H1 (cell line): Measurements from ENCODE around the gene ZNF358. TPM values are rescaled to one million over a fixed set of nuclear protein-coding genes. Genes with fewer than 3 reads are reported as not detected.

ENCODE experiments used
- CTCF ChIA-PET: fragments of 300-600 bp; sonication (Branson Sonifier 250); formaldehyde crosslinking; loops from one replicate; lab custom pipeline; 2021; ENCODE audit not compliant: partially characterized antibody; lab: Charles Lee
- POLR2A ChIA-PET: fragments of 300-600 bp; sonication (Branson Sonifier 250); formaldehyde crosslinking; loops from one replicate; lab custom pipeline; 2021; ENCODE audit warnings: inconsistent platforms; ENCODE audit not compliant: partially characterized antibody; lab: Charles Lee
- DNase-seq, 2 experiments: peaks; one replicate each; pipeline versions ENCODE4 v3.0.0 to v3.0.0-alpha.2; 2010 to 2022; ENCODE audit warnings: low spot score in 2 of 2, low read depth in 1 of 2, mixed read lengths in 1 of 2
- FAIRE-seq: peaks from 2 replicates; lab custom pipeline; 2011; peaks lifted over from hg19 to GRCh38; lab: Jason Lieb, UNC
- H2AFZ ChIP-seq: 2 replicates; pipeline ENCODE4 v1.8.1; 2012; ENCODE audit warnings: low read length, inconsistent platforms
- H2AK5ac ChIP-seq: 2 replicates; pipeline ENCODE4 v1.6.1; 2013; ENCODE audit warnings: low read depth, low read length
- H2BK120ac ChIP-seq: replicated peaks from 2 replicates; pipeline ENCODE3; 2013; ENCODE audit warnings: low read depth, low read length, inconsistent platforms
- H2BK12ac ChIP-seq: 2 replicates; pipeline ENCODE4 v1.6.1; 2013; ENCODE audit warnings: low read depth, low read length
- H2BK15ac ChIP-seq: 2 replicates; pipeline ENCODE4 v1.6.1; 2013; ENCODE audit warnings: low read length
- H2BK20ac ChIP-seq: 2 replicates; pipeline ENCODE4 v1.6.1; 2013; ENCODE audit warnings: low read length
- H2BK5ac ChIP-seq: 2 replicates; pipeline ENCODE4 v1.6.1; 2013; ENCODE audit warnings: low read depth, low read length
- H3K14ac ChIP-seq: 2 replicates; pipeline ENCODE4 v1.6.1; 2013; ENCODE audit warnings: inconsistent platforms; ENCODE audit not compliant: insufficient read length
- H3K18ac ChIP-seq: 2 replicates; pipeline ENCODE4 v1.6.1; 2013; ENCODE audit warnings: low read length; ENCODE audit errors: extremely low read depth
- H3K23ac ChIP-seq: 2 replicates; pipeline ENCODE4 v1.6.1; 2013; ENCODE audit warnings: inconsistent platforms; ENCODE audit not compliant: insufficient read length
- H3K23me2 ChIP-seq: 2 replicates; pipeline ENCODE4 v1.6.1; 2013; ENCODE audit warnings: low read depth, low read length
- H3K27ac ChIP-seq: 2 replicates; pipeline ENCODE4 v1.6.1; 2011; ENCODE audit warnings: low read depth, low read length, inconsistent platforms
- H3K27me3 ChIP-seq, 4 experiments: replicated peaks in 1 of 4; 1 replicate in 1 of 4; 2 replicates in 3 of 4; pipeline versions ENCODE4 v1.6.1 to v1.8.1; 2011 to 2013; ENCODE audit warnings: low read length in 3 of 4, mild to moderate bottlenecking in 3 of 4, inconsistent platforms in 2 of 4, mixed read lengths in 2 of 4, moderate library complexity in 1 of 4; ENCODE audit not compliant: control insufficient read depth in 3 of 4, insufficient read depth in 3 of 4; ENCODE audit errors: extremely low read depth in 1 of 4
- H3K36me3 ChIP-seq, 4 experiments: 2 replicates each; pipeline versions ENCODE4 v1.6.1 to v1.8.1; 2011 to 2013; ENCODE audit warnings: mild to moderate bottlenecking in 4 of 4, low read length in 3 of 4, moderate library complexity in 2 of 4, control low read depth in 1 of 4, inconsistent platforms in 1 of 4; ENCODE audit not compliant: insufficient read depth in 4 of 4, control insufficient read depth in 2 of 4
- H3K4ac ChIP-seq: replicated peaks from 2 replicates; pipeline ENCODE3; 2013; ENCODE audit warnings: low read length, low read depth, mixed read lengths, inconsistent platforms; ENCODE audit not compliant: insufficient read length
- H3K4me1 ChIP-seq, 4 experiments: replicated peaks in 1 of 4; 1 replicate in 1 of 4; 2 replicates in 3 of 4; pipeline versions ENCODE4 v1.6.1 to v1.8.1; 2011 to 2013; ENCODE audit warnings: low read length in 3 of 4, inconsistent platforms in 2 of 4, mixed read lengths in 1 of 4; ENCODE audit not compliant: insufficient read depth in 4 of 4, control insufficient read depth in 3 of 4
- H3K4me2 ChIP-seq, 2 experiments: 2 replicates each; pipeline versions ENCODE4 v1.6.1 to v1.8.1; 2011 to 2013; ENCODE audit warnings: low read depth in 2 of 2, low read length in 2 of 2, control low read depth in 1 of 2, inconsistent platforms in 1 of 2, mild to moderate bottlenecking in 1 of 2; ENCODE audit not compliant: insufficient read depth in 1 of 2
- H3K4me3 ChIP-seq, 4 experiments: fragments of 200-600, 300-600 bp in 1 of 4; sonication (generic), shearing (Covaris generic), sonication (Bioruptor Twin) in 1 of 4; 2 replicates each; pipeline versions ENCODE4 v1.5.1 to v1.8.1; 2011 to 2016; ENCODE audit warnings: low read length in 4 of 4, low read depth in 3 of 4, control low read depth in 2 of 4, inconsistent platforms in 2 of 4, mild to moderate bottlenecking in 2 of 4, mixed read lengths in 1 of 4, moderate library complexity in 1 of 4; ENCODE audit not compliant: insufficient read depth in 2 of 4; ENCODE audit errors: extremely low read depth in 1 of 4
- H3K56ac ChIP-seq: replicated peaks from 2 replicates; pipeline ENCODE3; 2013; ENCODE audit warnings: low read depth, mild to moderate bottlenecking, mixed read lengths, low read length, inconsistent platforms; ENCODE audit not compliant: insufficient read length
- H3K79me1 ChIP-seq: 2 replicates; pipeline ENCODE4 v1.6.1; 2013; ENCODE audit warnings: low read depth, low read length, control low read depth
- H3K79me2 ChIP-seq, 2 experiments: 2 replicates each; pipeline versions ENCODE4 v1.6.1 to v1.8.1; 2012 to 2013; ENCODE audit warnings: low read length in 2 of 2, mild to moderate bottlenecking in 2 of 2, inconsistent platforms in 1 of 2; ENCODE audit not compliant: insufficient read depth in 2 of 2, control insufficient read depth in 1 of 2
- H3K9ac ChIP-seq, 4 experiments: replicated peaks in 1 of 4; 1 replicate in 1 of 4; 2 replicates in 3 of 4; pipeline versions ENCODE4 v1.6.1 to v1.8.1; 2011 to 2013; ENCODE audit warnings: low read depth in 3 of 4, low read length in 3 of 4, control low read depth in 2 of 4, mild to moderate bottlenecking in 2 of 4, moderate library complexity in 2 of 4, inconsistent platforms in 1 of 4; ENCODE audit errors: extremely low read depth in 1 of 4
- H3K9me3 ChIP-seq, 2 experiments: 2 replicates each; pipeline versions ENCODE4 v1.6.1 to v1.8.1; 2012 to 2013; ENCODE audit warnings: mild to moderate bottlenecking in 2 of 2, moderate library complexity in 2 of 2, control low read depth in 1 of 2, inconsistent platforms in 1 of 2, low read depth in 1 of 2, low read length in 1 of 2, mixed read lengths in 1 of 2; ENCODE audit not compliant: insufficient read depth in 2 of 2
- H4K20me1 ChIP-seq, 2 experiments: replicated peaks in 1 of 2; 2 replicates each; pipeline versions ENCODE3 to v1.8.1; 2011 to 2013; ENCODE audit warnings: inconsistent platforms in 2 of 2, low read length in 2 of 2, mild to moderate bottlenecking in 1 of 2; ENCODE audit not compliant: insufficient read depth in 2 of 2, control insufficient read depth in 1 of 2
- H4K5ac ChIP-seq: 2 replicates; pipeline ENCODE4 v1.6.1; 2013; ENCODE audit warnings: low read length, low read depth, mixed read lengths, inconsistent platforms; ENCODE audit not compliant: insufficient read length
- H4K8ac ChIP-seq: 2 replicates; pipeline ENCODE4 v1.8.0; 2013; ENCODE audit warnings: mild to moderate bottlenecking, moderate library complexity, low read length, inconsistent platforms; ENCODE audit not compliant: insufficient read depth; ENCODE audit errors: extremely low read depth
- H4K91ac ChIP-seq: replicated peaks from 2 replicates; pipeline ENCODE3; 2013; ENCODE audit warnings: low read length, mixed read lengths, inconsistent platforms; ENCODE audit not compliant: insufficient read length
- BCL11A ChIP-seq, 2 experiments: IDR thresholded peaks; one replicate each; pipeline ENCODE4 v1.6.1; 2011; ENCODE audit warnings: low read depth in 2 of 2, low read length in 2 of 2, mild to moderate bottlenecking in 2 of 2
- CEBPB ChIP-seq: IDR thresholded peaks from 2 replicates; pipeline ENCODE4 v1.6.1; 2012; ENCODE audit warnings: low read depth, low read length
- CHD1 ChIP-seq: IDR thresholded peaks from 2 replicates; pipeline ENCODE4 v1.6.1; 2012; ENCODE audit warnings: low read depth, low read length, improper control_type of control experiment
- CREB1 ChIP-seq: IDR thresholded peaks from 2 replicates; pipeline ENCODE4 v1.6.1; 2012; ENCODE audit warnings: inconsistent platforms
- EZH2 ChIP-seq: fragments of 200-600 bp; sonication (generic); IDR thresholded peaks from 2 replicates; pipeline ENCODE4 v1.7.1; 2012; ENCODE audit warnings: low read depth, mild to moderate bottlenecking, moderate library complexity, low read length, inconsistent platforms; ENCODE audit not compliant: severe bottlenecking
- GABPA ChIP-seq: IDR thresholded peaks from 2 replicates; pipeline ENCODE4 v1.6.1; 2011; ENCODE audit warnings: mild to moderate bottlenecking, low read length, moderate library complexity, borderline replicate concordance; ENCODE audit not compliant: insufficient read depth
- HDAC6 ChIP-seq: IDR thresholded peaks from one replicate; pipeline ENCODE4 v1.7.1; 2012; ENCODE audit warnings: low read depth, mild to moderate bottlenecking, inconsistent platforms, low read length, moderate library complexity
- JUN ChIP-seq: IDR thresholded peaks from 2 replicates; pipeline ENCODE4 v1.6.1; 2011; ENCODE audit warnings: low read depth, mild to moderate bottlenecking, improper control_type of control experiment, low read length
- POLR2A ChIP-seq, 2 experiments: IDR thresholded peaks; 1 replicate in 1 of 2; 2 replicates in 1 of 2; pipeline ENCODE4 v1.6.1; 2011; ENCODE audit warnings: low read depth in 2 of 2, low read length in 2 of 2, mild to moderate bottlenecking in 2 of 2; ENCODE audit errors: control extremely low read depth in 1 of 2
- RAD21 ChIP-seq, 2 experiments: IDR thresholded peaks in 1 of 2; conservative IDR thresholded peaks in 1 of 2; 2 replicates each; pipeline ENCODE4 v1.6.1; 2011; ENCODE audit warnings: low read depth in 2 of 2, low read length in 2 of 2, improper control_type of control experiment in 1 of 2, inconsistent platforms in 1 of 2, mild to moderate bottlenecking in 1 of 2, moderate library complexity in 1 of 2
- SRF ChIP-seq: IDR thresholded peaks from 2 replicates; pipeline ENCODE4 v1.6.1; 2011; ENCODE audit warnings: mild to moderate bottlenecking, low read depth, low read length, moderate library complexity
- TBP ChIP-seq: IDR thresholded peaks from 2 replicates; pipeline ENCODE4 v1.6.1; 2011; ENCODE audit warnings: low read depth, low read length, improper control_type of control experiment
- YY1 ChIP-seq: IDR thresholded peaks from 2 replicates; pipeline ENCODE4 v1.6.1; 2011; ENCODE audit warnings: low read depth, mild to moderate bottlenecking, low read length
- WGBS, 2 experiments: shearing (Covaris generic) in 1 of 2; methylation state at CpG; one replicate each; pipeline versions ENCODE4 v1.1.6 to v1.1.7; 2013 to 2015; ENCODE audit warnings: low lambda C conversion rate in 2 of 2, mixed read lengths in 2 of 2, inconsistent platforms in 1 of 2, low coverage in 1 of 2, missing lambda C conversion rate in 1 of 2; ENCODE audit not compliant: insufficient replicate concordance in 2 of 2, insufficient coverage in 1 of 2, insufficient read length in 1 of 2; ENCODE audit errors: extremely low coverage in 1 of 2, missing lambda C conversion rate in 1 of 2; 5-methylcytosine and 5-hydroxymethylcytosine counted together
- polyA plus RNA-seq, 7 experiments: library from polyadenylated mRNA; depleted of rRNA in 3 of 7; stranded (reverse) in 5 of 7; unstranded in 2 of 7; fragments of >200 nt in 5 of 7; fragments of 200-250 nt in 2 of 7; gene quantifications; 1 replicate in 5 of 7; 2 replicates in 1 of 7; 4 replicates in 1 of 7; pipeline versions ENCODE4 v1.2.1 to v1.2.3, GENCODE V29; 2011 to 2013; ENCODE audit warnings: missing spikeins in 2 of 7, mixed read lengths in 2 of 7
- total RNA-seq: library from RNA; stranded (reverse); fragmentation: NEBNext Ultra II Directional; extraction: Animal tissue kit (Norgen Biotek cat#: 25700); gene quantifications from 2 replicates; pipeline ENCODE4 v1.2.1, GENCODE V29; 2021
- TF ChIP-seq, protein P1 (sequence below): IDR thresholded peaks from 2 replicates; pipeline ENCODE4 v1.6.1; 2012; ENCODE audit warnings: inconsistent platforms

The ZNF358 gene
- total and polyA plus RNA-seq, 2 of the 8 experiments (the other 6 are each of a cell fraction or from before 2014, with no cell fraction given): 40.0 to 60.3 TPM

DNA sequence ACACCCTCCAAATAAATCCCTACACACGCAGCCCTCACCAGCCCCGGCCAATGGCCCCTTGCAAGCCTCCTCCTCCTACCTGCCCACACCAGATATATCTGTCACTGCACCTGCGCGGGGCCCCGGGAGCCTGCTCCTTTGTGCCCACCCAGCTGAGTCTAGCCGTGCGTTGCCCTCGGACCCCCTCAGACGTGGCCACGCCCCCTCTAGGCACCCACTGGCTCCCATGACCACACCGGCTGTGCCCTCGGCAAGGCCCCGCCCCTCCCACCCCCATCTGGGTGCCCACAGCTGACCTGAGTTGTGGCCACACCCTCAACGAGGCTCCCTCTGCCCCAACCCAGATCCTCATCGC lies 13.3 kb downstream of the ZNF358 start:
- H4K20me1 ChIP-seq: peaks cover 0 to 4% of the 10 kb centered on the region in 2 experiments
- H3K4me3 ChIP-seq: no peak overlapping the region
- H3K79me2 ChIP-seq: no peaks in the 10 kb centered on the region
- H3K23ac ChIP-seq: no peak overlapping the region
- no peak overlapping the region for H3K9ac ChIP-seq
- no peak for DNase-seq
- no peak overlapping the region for H2BK5ac ChIP-seq
- POLR2A ChIA-PET: interaction anchor here (0.8 kb wide), 1 partner anchor 12 kb away, joined by 3 read pairs; no protein-coding TSS in a partner anchor
- no peak overlapping the region for H3K4me2 ChIP-seq
- H3K9me3 ChIP-seq: no peaks in the 10 kb centered on the region
- no peak overlapping the region for H3K4ac ChIP-seq
- no peak overlapping the region for H3K14ac ChIP-seq
- H3K27me3 ChIP-seq: no peaks in the 10 kb centered on the region
- no peak overlapping the region for H2AFZ ChIP-seq
- no peak overlapping the region for H4K91ac ChIP-seq
- no peak overlapping the region for H3K56ac ChIP-seq
- 84% methylated on average over 11 of the region's 15 CpGs; no CpG with 5 or more reads in 1 of the 2 experiments for WGBS, 2 experiments
- H3K27ac ChIP-seq: no peak overlapping the region
- no peak overlapping the region for H4K5ac ChIP-seq
- no peak overlapping the region for H4K8ac ChIP-seq
- H3K18ac ChIP-seq: no peak overlapping the region
- H2BK120ac ChIP-seq: no peak overlapping the region
- no peak overlapping the region for H2BK15ac ChIP-seq
- CTCF ChIA-PET: no interaction called here
- H3K36me3 ChIP-seq: peaks cover 0 to 9% (median 0%) of the 10 kb centered on the region in 4 experiments; a peak in 3 of 8 replicates
- no peak overlapping the region for H2BK12ac ChIP-seq
- no peak overlapping the region for H2BK20ac ChIP-seq
- no peaks in the 10 kb centered on the region; the same call in 1 of the 2 replicates for H3K23me2 ChIP-seq
- H3K79me1 ChIP-seq: no peaks in the 10 kb centered on the region
- peaks cover 0 to 6% (median 2%) of the 10 kb centered on the region in 4 experiments; a peak in 3 of 7 replicates for H3K4me1 ChIP-seq
- H2AK5ac ChIP-seq: no peak overlapping the region
- FAIRE-seq: no peak
- no peak for TF ChIP-seq BCL11A (IDR thresholded peaks at IDR 0.05; ENCODE audit: low read depth in 2 of 2, low read length in 2 of 2)
- no peak for TF ChIP-seq JUN
- TF ChIP-seq GABPA: no peak
- no peak for TF ChIP-seq POLR2A (IDR thresholded peaks at IDR 0.05; ENCODE audit: control extremely low read depth in 1 of 2, low read depth in 2 of 2, low read length in 2 of 2)
- TF ChIP-seq CREB1: no peak
- no peak for TF ChIP-seq YY1
- no peak for TF ChIP-seq TBP
- TF ChIP-seq, protein P1, sequence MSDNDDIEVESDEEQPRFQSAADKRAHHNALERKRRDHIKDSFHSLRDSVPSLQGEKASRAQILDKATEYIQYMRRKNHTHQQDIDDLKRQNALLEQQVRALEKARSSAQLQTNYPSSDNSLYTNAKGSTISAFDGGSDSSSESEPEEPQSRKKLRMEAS: no peak
- no peak for TF ChIP-seq SRF
- TF ChIP-seq RAD21 (IDR thresholded peaks at IDR 0.05 in 1 of 2, conservative IDR thresholded peaks at IDR 0.05 in 1 of 2; ENCODE audit: low read depth in 2 of 2, low read length in 2 of 2): no peak
- no peak for TF ChIP-seq HDAC6
- TF ChIP-seq CEBPB: no peak
- TF ChIP-seq EZH2: no peak
- TF ChIP-seq CHD1: no peak
